Measurements from ENCODE around the gene RNF186.
A peak's percentile ranks its signal among the peaks of the same experiment; 100 is the strongest.

RNF186 gene

DNA sequence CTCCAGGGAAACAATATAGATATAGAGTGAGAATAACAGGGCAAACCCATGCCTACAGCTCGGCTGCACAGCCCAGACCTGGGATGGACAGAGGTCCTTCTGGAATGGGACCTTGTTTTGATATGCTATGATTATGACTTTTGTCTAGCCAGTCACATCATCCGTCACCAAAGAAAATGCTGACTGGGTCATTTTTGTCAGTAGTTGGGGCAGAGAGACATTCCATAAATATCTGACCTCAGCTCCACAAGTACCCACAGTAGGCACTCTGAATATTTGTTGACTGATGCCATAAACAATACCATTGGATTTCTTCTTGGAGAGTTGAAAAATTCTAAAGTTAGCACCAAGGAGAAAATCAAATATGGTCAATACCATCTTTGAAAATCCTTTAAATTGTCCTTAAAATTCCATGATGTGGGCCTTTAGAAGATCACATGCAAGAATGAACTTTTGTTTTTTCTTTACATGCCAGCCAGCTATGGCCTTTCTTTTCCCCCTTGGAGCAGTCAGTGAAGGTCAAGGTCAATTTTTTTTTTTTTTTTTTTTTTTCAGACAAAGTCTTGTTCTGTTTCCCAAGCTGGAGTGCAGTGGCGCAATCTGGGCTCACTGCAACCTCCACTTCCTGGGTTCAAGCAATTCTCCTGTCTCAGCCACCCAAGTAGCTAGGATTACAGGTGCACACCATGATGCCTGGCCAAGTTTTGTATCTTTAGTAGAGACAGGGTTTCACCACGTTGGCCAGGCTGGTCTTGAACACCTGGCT is 22.7 kb downstream of the RNF186 start:
- no peak for DNase-seq

GRCh38 chr1:19790061-19790975 is 24.8 kb downstream of the RNF186 start:
- DNase-seq: peak; percentile 61

DNA sequence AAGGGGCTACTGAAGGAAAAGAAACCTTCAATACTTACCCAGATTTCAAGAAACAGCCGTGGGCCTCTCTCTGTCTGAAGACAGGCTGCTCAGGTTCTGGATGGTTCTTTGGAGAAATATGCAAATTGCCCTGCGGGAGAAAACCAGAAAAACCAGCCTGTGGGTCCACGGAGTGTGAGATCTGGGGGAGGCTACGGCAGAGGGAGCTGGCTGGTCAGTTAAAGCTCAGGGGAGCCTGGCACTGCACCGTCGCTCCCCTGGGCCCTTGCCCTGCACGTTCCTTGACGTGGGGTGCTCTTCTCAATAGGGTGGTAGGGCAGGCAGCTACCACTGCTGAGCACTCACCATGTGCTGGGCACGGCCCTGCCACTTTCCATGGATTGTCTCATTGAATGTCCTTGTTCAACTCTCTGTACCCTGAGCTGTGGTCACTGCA is 28.1 kb downstream of the RNF186 start:
- peak; percentile 54 for DNase-seq

DNA sequence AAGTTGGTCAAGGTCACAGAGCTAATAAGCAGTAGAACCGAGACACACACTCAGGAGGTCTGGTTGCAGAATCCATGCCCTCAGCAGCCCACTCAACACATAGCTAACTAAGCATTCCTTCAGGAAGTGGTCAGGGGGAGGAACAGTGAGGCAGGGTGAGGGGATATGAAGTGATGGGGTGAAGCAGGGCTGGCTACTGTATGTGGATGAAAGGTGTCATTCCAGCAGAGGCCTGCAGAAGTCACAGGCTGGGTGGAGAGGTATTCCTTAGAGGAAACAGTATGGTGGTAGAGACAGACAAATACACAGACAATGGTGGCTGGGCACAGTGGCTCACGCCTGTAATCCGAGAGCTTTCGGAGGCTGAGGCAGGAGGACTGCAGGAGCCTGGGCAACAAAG is 29.4 kb downstream of the RNF186 start:
- DNase-seq: no peak

GRCh38 chr1:19780267-19780877 is 34.7 kb downstream of the RNF186 start:
- no peak for DNase-seq

DNA sequence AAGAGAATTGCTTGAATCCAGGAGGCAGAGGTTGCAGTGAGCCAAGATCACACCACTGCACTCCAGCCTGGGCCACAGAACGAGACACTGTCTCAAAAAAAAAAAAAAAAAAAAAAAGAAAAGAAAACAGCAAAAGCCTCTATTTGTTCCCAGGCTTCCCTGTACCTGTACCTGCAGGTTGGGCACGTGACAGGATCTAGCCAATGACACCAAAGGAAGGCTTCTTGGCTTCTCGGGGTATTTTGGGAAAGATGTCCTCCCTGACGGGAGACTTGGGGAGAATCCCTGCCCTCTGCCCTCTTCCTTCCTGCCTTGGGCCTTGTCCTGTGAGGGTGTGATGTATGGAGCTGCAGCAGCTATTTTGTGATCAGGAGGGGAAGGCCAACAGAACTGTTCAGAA is 38.1 kb downstream of the RNF186 start:
- DNase-seq: no peak

DNA sequence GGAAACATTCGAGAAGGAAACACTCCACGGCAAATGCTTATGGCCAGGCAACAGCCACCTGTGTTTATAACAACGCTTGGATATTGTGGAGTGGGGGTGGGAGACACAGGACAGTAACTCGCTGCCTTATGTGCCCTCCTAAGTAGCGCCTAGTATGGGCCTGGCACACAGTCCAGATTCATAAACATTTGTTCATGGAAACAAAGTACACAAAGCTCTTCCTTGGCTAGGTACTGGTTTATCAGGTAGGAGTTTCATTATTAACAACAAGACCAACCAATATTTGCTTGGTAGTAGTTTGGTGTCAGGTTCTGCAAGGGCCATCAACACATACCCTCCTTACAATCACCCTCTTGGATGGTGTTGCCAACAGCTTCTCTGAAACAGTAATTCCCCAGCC is 38.8 kb downstream of the RNF186 start:
- no peak for DNase-seq

DNA sequence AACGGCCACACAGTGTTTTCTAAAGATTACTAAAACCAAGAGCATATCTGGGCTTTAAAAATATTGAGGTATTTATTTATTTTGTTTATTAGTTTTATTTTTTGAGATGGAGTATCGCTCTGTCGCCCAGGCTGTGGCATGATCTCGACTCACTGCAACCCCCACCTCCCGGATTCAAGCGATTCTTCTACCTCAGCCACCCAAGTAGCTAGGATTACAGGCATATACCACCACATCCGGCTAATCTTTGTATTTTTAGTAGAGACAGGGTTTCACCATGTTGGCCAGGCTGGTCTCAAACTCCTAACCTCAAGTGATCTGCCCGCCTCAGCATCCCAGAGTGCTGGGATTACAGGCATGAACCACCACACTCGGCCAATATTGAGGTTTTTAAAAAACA is 39.3 kb downstream of the RNF186 start:
- DNase-seq: no peak

- DNase-seq: no peak
Observed at GRCh38 chr1:19775317-19775716, 39.8 kb downstream of the RNF186 start.

- DNase-seq: no peak
Observed at GRCh38 chr1:19774180-19774785, 40.8 kb downstream of the RNF186 start.

DNA sequence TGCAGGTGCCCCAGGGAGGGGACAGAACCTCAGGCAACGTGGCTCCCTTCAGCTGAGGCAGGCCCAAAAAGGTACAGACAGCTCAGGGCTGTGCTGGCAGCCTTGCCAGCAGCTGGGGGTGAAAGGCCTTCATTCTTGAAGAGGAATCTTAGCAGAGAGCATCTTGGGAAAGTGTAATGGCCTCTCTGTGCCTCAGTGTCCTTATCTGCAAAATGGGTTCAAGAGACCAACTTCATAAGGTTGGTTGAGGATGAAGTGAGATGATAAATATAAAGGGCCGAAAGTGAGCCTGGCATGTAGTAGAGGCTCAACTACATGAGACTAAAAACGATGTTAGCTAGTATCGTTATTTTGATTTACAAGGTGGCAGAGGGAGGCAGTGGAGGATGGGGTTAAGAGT is 41.6 kb downstream of the RNF186 start:
- no peak for DNase-seq

GRCh38 chr1:19772053-19772452 is 43.0 kb downstream of the RNF186 start:
- DNase-seq: no peak

DNA sequence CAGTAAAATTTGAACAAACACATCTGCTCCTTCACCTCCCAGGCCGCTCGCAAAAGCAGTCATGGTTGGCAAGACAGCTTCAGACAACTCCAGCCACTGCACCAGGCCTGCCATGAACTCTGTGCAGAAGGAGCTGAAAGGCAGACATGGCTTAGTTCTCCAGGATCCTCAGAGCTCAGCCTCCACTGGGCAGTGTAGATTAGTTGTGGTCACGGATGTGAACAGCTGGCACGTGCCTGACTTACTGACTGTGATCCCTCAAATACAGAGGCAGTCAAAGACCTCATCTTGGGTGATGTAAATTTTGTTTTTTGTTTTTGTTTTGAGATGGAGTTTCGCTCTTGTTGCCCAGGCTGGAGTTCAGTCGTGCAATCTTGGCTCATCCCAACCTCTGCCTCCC is 43.7 kb downstream of the RNF186 start:
- no peak for DNase-seq

- no peak for DNase-seq
Observed at GRCh38 chr1:19770436-19771190, 44.5 kb downstream of the RNF186 start.

- no peak for DNase-seq
Observed at GRCh38 chr1:19769211-19769932, 45.7 kb downstream of the RNF186 start.

GRCh38 chr1:19768353-19769210 is 46.5 kb downstream of the RNF186 start:
- DNase-seq: no peak

DNA sequence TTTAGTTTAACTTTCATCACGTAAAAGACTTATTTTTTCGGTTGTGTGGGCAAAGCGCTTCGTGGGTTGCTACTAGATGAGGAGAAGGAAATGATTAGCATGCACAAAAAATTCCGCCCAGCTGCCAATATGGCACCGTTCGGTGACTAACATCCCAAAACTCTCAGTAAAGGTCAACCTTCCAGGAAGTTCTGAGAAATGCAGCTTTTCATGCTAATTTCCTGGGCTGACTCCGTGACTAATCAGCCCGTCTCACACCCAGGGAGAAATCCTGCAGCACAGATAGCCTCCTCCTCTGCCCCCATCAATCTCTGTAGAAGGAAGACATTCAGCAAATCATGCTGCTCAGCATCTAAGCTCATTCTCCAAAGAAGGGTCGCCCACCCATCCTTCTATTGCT is 49.5 kb downstream of the RNF186 start:
- no peak for DNase-seq

GRCh38 chr1:19764848-19765247 is 50.2 kb downstream of the RNF186 start:
- no peak for DNase-seq

Data from NCI-H526 treated with DMSO at 0.1 percent for 48 hours (cell line).